Kidney epithelial cell (primary cell): ENCODE results near the gene PIAS3. TPM values are rescaled to one million over a fixed set of nuclear protein-coding genes. Genes with fewer than 3 reads are reported as not detected.

ENCODE experiments used
- DNase-seq: peaks from one replicate; pipeline ENCODE4 v3.0.0-alpha.2; 2010; ENCODE audit warnings: low read depth
- H3K27me3 ChIP-seq: 2 replicates; pipeline ENCODE4 v1.6.0; 2011; ENCODE audit warnings: low read length; ENCODE audit not compliant: control insufficient read depth, insufficient read depth
- H3K36me3 ChIP-seq: 2 replicates; pipeline ENCODE4 v1.5.1; 2011; ENCODE audit warnings: low read length; ENCODE audit not compliant: control insufficient read depth, insufficient read depth
- H3K4me3 ChIP-seq: 2 replicates; pipeline ENCODE4 v1.5.1; 2011; ENCODE audit warnings: low read depth, mild to moderate bottlenecking, control low read depth, low read length
- CTCF ChIP-seq: IDR thresholded peaks from 2 replicates; pipeline ENCODE4 v1.5.1; 2011; ENCODE audit warnings: mild to moderate bottlenecking, moderate library complexity, low read length, control low read depth, inconsistent platforms; ENCODE audit not compliant: insufficient read depth, poor library complexity, severe bottlenecking
- total RNA-seq: library from RNA; depleted of rRNA; stranded (reverse); fragments of >200 nt; gene quantifications from 2 replicates; pipeline ENCODE4 v1.2.3, GENCODE V29; 2015

Gene PIAS3
- total RNA-seq, 1 donor from 2014 or later = 17.7 TPM

GRCh38 chr1:145806844-145807243 lies 52.0 kb downstream of the PIAS3 start:
- Histone ChIP-seq H3K27me3 (no peaks in the 10 kb centered on the region), H3K4me3 (no peak overlapping the region), H3K36me3 (no peaks in the 10 kb centered on the region)
- TF ChIP-seq CTCF = no peak
- no peak for DNase-seq

GRCh38 chr1:145806408-145806807 lies 52.5 kb downstream of the PIAS3 start:
- Histone ChIP-seq H3K27me3 (no peaks in the 10 kb centered on the region), H3K4me3 (no peak overlapping the region), H3K36me3 (no peaks in the 10 kb centered on the region)
- DNase-seq = no peak
- TF ChIP-seq CTCF = no peak

- no peak for TF ChIP-seq CTCF
- Histone ChIP-seq H3K4me3 (no peak overlapping the region), H3K36me3 (no peaks in the 10 kb centered on the region), H3K27me3 (no peaks in the 10 kb centered on the region)
- no peak for DNase-seq
These were observed 53.8 kb downstream of the PIAS3 start for GRCh38 chr1:145805057-145805456.

- Histone ChIP-seq H3K36me3 (no peaks in the 10 kb centered on the region), H3K4me3 (no peak overlapping the region), H3K27me3 (no peaks in the 10 kb centered on the region)
- DNase-seq = no peak
- TF ChIP-seq CTCF = no peak
These were observed 54.4 kb downstream of the PIAS3 start for GRCh38 chr1:145804235-145805045.

GRCh38 chr1:145799806-145800205 lies 59.1 kb downstream of the PIAS3 start:
- Histone ChIP-seq H3K4me3 (no peak overlapping the region), H3K36me3 (no peaks in the 10 kb centered on the region), H3K27me3 (no peaks in the 10 kb centered on the region)
- TF ChIP-seq CTCF = no peak
- DNase-seq = no peak

Other genes starting within 250 kb of the PIAS3 start
- gene PDZK1, start 151.7 kb downstream of the PIAS3 start, total RNA-seq = 0.62 TPM in 1 of 2 replicates, not detected in the other
- gene CD160, start 139.6 kb downstream of the PIAS3 start, total RNA-seq = not detected in 2 replicates
- gene RNF115, start 35.0 kb downstream of the PIAS3 start, total RNA-seq = 7.7 and 8.5 TPM in 2 replicates
- 43.4 and 44.2 TPM in 2 replicates for gene POLR3C, start 34.9 kb downstream of the PIAS3 start, total RNA-seq
- 1.9 and 2.5 TPM in 2 replicates for gene NUDT17, start 13.5 kb downstream of the PIAS3 start, total RNA-seq
- 0.07 TPM in 1 of 2 replicates, not detected in the other for gene ANKRD35, start 26.8 kb upstream of the PIAS3 start, total RNA-seq
- gene ITGA10, start 51.0 kb upstream of the PIAS3 start, total RNA-seq = 0.08 and 0.89 TPM in 2 replicates
- gene PEX11B, start 59.6 kb upstream of the PIAS3 start, total RNA-seq = 25.9 and 31.2 TPM in 2 replicates
- 159 and 173 TPM in 2 replicates for gene RBM8A, start 68.4 kb upstream of the PIAS3 start, total RNA-seq
- gene LIX1L, start 98.9 kb upstream of the PIAS3 start, total RNA-seq = 23.2 and 28.0 TPM in 2 replicates
- 0.46 TPM in 1 of 2 replicates, not detected in the other for gene ANKRD34A, start 105.5 kb upstream of the PIAS3 start, total RNA-seq
- gene POLR3GL, start 105.6 kb upstream of the PIAS3 start, total RNA-seq = 12.2 and 14.3 TPM in 2 replicates
- 14.7 and 19.0 TPM in 2 replicates for gene TXNIP, start 137.5 kb upstream of the PIAS3 start, total RNA-seq
- gene HJV, start 162.7 kb upstream of the PIAS3 start, total RNA-seq = not detected in 2 replicates